ENCODE measurements around the gene CERS5. TPM values are rescaled to one million over a fixed set of nuclear protein-coding genes. Genes with fewer than 3 reads are reported as not detected.
A peak's percentile ranks its signal among the peaks of the same experiment; 100 is the strongest.

The CERS5 gene, protein sequence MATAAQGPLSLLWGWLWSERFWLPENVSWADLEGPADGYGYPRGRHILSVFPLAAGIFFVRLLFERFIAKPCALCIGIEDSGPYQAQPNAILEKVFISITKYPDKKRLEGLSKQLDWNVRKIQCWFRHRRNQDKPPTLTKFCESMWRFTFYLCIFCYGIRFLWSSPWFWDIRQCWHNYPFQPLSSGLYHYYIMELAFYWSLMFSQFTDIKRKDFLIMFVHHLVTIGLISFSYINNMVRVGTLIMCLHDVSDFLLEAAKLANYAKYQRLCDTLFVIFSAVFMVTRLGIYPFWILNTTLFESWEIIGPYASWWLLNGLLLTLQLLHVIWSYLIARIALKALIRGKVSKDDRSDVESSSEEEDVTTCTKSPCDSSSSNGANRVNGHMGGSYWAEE
- 10 to 100 TPM in 1 of 2 donors, 1 to 10 TPM in 1; 6.7 to 11.2 TPM for total RNA-seq

DNA sequence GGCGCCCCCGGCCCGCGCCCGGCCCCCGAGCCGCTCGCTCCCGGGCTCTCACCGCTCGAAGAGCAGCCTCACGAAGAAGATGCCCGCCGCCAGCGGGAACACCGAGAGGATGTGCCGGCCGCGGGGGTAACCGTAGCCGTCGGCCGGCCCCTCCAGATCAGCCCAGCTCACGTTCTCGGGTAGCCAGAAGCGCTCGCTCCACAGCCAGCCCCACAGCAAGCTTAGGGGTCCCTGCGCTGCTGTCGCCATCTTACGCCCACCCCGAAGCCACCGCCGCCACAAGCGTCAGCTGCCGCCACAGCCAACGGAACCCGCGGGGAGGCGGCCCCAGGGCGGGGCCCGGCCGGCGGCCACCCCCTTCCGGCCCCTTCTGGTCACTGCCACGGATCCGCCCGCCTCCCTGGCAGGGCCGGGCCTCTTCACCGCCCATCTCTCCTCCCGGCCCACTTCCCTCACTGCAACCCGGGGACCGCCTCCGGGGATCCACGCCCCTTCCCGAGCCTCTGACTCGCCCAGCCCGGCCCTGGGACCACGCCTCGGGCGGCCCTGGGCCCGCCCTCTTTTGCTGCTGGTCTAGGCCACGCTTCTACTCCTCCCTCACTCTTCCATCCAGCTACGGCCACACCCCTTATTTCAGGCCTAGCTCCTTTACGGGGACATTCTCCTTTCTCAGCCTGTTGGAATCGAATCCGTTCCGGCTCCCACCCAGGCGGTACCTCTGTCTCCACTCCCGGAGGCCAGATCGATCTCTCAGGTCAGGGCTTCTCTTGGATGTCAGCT lies at the start of gene CERS5:
Gene CERS5, minus strand, starts transcription at position 321 of the 780 bp plus-strand sequence. Its CDS starts 72 bp downstream, at position 249.
- H3K4me3 ChIP-seq = peak within 1 kb of the TSS; percentile 95 to 99
- no peaks in the 10 kb centered on the region for H3K36me3 ChIP-seq
- peak within 1 kb of the TSS; percentile 95 to 98 for H3K27ac ChIP-seq
- no peaks in the 10 kb centered on the region for H3K27me3 ChIP-seq
- H3K9me3 ChIP-seq = no peaks in the 10 kb centered on the region
- peaks cover 0 to 18% of the 10 kb centered on the region in 2 donors for H3K4me1 ChIP-seq
- TF ChIP-seq, protein P1, sequence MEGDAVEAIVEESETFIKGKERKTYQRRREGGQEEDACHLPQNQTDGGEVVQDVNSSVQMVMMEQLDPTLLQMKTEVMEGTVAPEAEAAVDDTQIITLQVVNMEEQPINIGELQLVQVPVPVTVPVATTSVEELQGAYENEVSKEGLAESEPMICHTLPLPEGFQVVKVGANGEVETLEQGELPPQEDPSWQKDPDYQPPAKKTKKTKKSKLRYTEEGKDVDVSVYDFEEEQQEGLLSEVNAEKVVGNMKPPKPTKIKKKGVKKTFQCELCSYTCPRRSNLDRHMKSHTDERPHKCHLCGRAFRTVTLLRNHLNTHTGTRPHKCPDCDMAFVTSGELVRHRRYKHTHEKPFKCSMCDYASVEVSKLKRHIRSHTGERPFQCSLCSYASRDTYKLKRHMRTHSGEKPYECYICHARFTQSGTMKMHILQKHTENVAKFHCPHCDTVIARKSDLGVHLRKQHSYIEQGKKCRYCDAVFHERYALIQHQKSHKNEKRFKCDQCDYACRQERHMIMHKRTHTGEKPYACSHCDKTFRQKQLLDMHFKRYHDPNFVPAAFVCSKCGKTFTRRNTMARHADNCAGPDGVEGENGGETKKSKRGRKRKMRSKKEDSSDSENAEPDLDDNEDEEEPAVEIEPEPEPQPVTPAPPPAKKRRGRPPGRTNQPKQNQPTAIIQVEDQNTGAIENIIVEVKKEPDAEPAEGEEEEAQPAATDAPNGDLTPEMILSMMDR (IDR thresholded peaks at IDR 0.05) = peak in 1 of 2 donors; percentile 44
- peak; percentile 98 for DNase-seq (ENCODE audit: low spot score)

DNA sequence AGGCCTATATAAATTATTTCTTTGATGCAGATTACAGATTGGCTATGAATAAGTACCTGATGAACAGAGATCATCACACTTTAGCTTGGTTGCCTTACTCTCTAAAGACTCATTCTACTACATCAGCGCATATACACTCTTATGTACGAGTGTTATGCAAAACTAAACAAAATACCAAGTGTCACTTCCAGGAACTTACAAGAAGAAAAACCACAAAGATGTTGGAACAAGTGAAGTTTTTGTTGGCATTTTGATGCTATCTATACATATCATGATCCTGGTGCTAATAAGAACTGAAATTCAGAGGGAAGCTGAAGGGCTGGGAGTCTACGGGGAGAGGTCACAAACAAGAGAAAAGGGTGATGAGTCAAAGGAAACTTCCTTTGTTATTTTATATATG lies 47.9 kb upstream of the CERS5 start:
- TF ChIP-seq, protein P1 (IDR thresholded peaks at IDR 0.05) = no peak
- no peaks in the 10 kb centered on the region for H3K27me3 ChIP-seq
- no peak overlapping the region for H3K4me3 ChIP-seq
- H3K4me1 ChIP-seq = peaks cover 0 to 21% of the 10 kb centered on the region in 2 donors
- no peak overlapping the region for H3K27ac ChIP-seq
- no peaks in the 10 kb centered on the region for H3K9me3 ChIP-seq
- no peak for DNase-seq (ENCODE audit: low spot score)
- H3K36me3 ChIP-seq = no peaks in the 10 kb centered on the region

DNA sequence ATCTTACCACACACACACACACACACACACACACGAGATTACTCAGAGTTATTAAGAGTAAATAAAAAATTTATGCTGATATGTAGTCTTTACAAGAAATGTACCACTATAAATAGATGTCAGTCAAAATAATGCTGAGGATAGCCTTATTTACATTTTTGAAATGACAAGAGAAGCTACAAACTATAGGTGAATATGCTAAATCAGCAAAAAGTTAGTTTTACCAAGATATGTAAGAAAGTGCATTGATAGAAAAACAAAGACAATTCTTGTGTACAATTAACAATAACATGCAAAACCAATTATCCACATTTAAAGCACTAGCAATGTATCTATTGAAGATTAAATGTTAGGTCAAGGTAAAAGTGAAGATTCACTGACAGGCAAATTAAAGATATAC lies 46.8 kb upstream of the CERS5 start:
- Histone ChIP-seq H3K4me1 (peaks cover 0 to 11% of the 10 kb centered on the region in 2 donors), H3K27me3 (no peaks in the 10 kb centered on the region), H3K27ac (no peak overlapping the region), H3K9me3 (no peaks in the 10 kb centered on the region), H3K36me3 (no peaks in the 10 kb centered on the region), H3K4me3 (no peak overlapping the region)
- no peak for DNase-seq (ENCODE audit: low spot score)
- TF ChIP-seq, protein P1 (IDR thresholded peaks at IDR 0.05) = no peak

DNA sequence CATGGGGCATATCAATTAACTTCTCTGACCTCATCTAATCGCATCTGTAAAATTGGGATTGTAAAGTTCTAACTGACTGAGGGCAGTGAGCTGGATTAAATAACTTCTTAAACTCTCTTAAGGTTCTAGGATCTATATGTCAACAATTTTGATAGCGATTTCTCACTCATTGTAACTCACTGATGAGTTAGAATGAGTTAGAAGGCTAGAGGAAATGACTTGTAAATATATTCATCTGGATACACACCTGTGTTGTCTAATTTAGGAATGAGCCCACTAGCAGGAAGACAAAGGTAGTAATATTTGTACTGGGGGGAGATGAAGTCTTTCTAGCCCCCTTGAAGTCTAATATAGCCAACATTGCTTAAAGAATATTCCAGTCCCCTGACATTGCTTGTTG lies 46.3 kb upstream of the CERS5 start:
- Histone ChIP-seq H3K36me3 (peaks cover 2% of the 10 kb centered on the region), H3K9me3 (no peaks in the 10 kb centered on the region), H3K4me1 (peaks cover 0 to 10% of the 10 kb centered on the region in 2 donors), H3K27me3 (no peaks in the 10 kb centered on the region), H3K4me3 (no peak overlapping the region), H3K27ac (no peak overlapping the region)
- TF ChIP-seq, protein P1 (IDR thresholded peaks at IDR 0.05) = no peak
- no peak for DNase-seq (ENCODE audit: low spot score)

DNA sequence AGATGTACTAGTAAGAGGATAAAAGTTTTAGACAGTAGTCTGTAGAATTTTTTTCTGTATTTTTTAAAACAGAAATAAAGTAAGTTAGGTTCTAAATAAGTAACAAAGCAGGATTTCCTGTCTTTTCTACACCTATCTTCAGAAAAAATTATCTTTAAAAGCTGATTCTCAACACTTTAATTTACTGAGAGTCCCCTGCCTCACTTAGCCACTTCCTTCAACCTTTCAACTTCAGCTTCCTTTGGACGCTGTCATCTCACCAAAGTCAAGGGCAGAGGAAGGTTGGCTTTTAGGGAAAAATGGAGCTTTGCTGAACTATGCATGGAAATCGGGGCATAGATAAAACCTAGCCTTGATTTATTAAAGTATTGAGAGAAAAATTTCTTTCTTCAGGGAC lies 44.9 kb upstream of the CERS5 start:
- TF ChIP-seq, protein P1 (IDR thresholded peaks at IDR 0.05) = no peak
- H3K36me3 ChIP-seq = peaks cover 4% of the 10 kb centered on the region
- DNase-seq (ENCODE audit: low spot score) = no peak
- no peaks in the 10 kb centered on the region for H3K9me3 ChIP-seq
- H3K4me1 ChIP-seq = peaks cover 0 to 10% of the 10 kb centered on the region in 2 donors
- H3K4me3 ChIP-seq = no peak overlapping the region
- no peaks in the 10 kb centered on the region for H3K27me3 ChIP-seq
- peak overlapping the region; percentile 29 to 51 for H3K27ac ChIP-seq

Measured in right atrium auricular region (tissue), 2 donors.